Measurements from ENCODE around the gene OR6M1.

OR6M1 gene

DNA sequence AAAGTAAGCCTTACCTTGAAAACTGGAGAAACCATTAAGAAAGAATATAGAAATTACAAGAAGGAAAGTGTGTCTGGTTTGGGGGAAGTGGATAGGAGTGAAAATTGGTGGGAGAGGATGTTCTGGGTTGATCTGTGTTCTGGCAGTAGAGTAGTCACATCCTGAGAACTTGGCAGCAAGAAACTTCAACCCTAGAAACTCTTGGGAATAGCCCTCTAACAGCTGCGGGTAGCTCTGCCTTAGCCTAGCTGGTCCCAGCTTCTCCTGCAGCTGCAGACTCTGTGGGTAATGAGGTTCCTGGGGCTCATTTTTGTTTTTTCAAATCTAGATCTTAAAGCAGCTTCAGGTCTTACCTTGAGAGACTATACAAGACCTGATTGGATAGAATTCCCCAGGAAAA lies 27.6 kb downstream of the OR6M1 start:
- no CpG with 5 or more reads among the region's 1 CpG for WGBS (ENCODE audit: insufficient coverage, insufficient read length)

DNA sequence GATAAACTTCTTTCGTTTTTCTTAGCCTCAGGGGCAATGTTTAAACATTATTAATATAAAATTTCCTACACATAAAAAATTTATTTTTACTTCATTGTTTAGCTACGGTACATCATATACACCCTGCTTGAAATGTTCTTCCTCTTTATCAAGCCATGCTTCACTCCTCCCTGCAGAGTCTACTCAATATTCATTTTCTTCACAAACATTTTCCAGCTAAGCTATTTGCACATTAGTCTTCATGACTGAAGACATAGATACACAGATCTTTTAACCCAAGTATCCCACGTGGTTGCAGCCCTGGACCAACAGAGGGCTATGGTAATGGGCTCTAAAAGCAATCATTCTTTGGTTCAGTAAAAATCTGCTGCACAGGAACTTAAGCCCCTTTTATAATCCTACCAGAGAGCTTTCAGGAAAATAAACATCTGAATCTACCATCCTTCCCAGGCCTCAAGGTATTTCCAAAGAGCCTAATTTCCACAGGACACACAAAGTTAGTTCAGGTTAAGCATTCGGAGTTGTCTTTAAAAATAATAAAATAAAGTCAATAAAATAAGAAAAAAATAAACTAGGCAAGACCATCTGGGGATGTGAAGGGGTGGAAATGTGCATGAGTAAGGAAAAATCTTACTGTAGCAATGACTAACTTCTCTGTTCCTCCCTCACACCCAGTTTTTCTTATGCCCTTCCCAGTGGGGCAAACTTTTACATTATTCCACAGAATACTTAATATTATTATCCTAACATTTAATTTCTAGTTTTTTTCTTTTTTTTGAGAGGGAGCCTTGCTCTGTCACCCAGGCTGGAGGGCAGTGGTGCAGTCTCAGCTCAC lies 30.2 kb downstream of the OR6M1 start:
- Histone ChIP-seq H3K4me3 (ENCODE audit: low read length) (no peak overlapping the region), H3K4me1 (ENCODE audit: control insufficient read depth, insufficient read depth, low read length) (peaks cover 2% of the 10 kb centered on the region; the same call in 1 of the 2 replicates), H3K27ac (ENCODE audit: low read length) (peak overlapping the region; percentile 88), H3K36me3 (ENCODE audit: control insufficient read depth, insufficient read depth, low read length) (no peaks in the 10 kb centered on the region), H3K27me3 (ENCODE audit: control insufficient read depth, insufficient read depth, low read length) (no peaks in the 10 kb centered on the region), H3K9me3 (ENCODE audit: control insufficient read depth, insufficient read depth, low read length) (no peaks in the 10 kb centered on the region)
- WGBS (ENCODE audit: insufficient coverage, insufficient read length): no CpG with 5 or more reads among the region's 4 CpGs
- no peak for DNase-seq (ENCODE audit: low read depth, low spot score)

More for the DNA sequence above, 27.6 kb downstream of the OR6M1 start:
- H3K4me3 ChIP-seq (ENCODE audit: low read length): no peak overlapping the region
- H3K27ac ChIP-seq (ENCODE audit: low read length): no peak overlapping the region
- no peaks in the 10 kb centered on the region for H3K36me3 ChIP-seq (ENCODE audit: control insufficient read depth, insufficient read depth, low read length)
- peaks cover 2% of the 10 kb centered on the region; the same call in 1 of the 2 replicates for H3K4me1 ChIP-seq (ENCODE audit: control insufficient read depth, insufficient read depth, low read length)
- H3K27me3 ChIP-seq (ENCODE audit: control insufficient read depth, insufficient read depth, low read length): no peaks in the 10 kb centered on the region
- no peak for DNase-seq (ENCODE audit: low read depth, low spot score)
- H3K9me3 ChIP-seq (ENCODE audit: control insufficient read depth, insufficient read depth, low read length): no peaks in the 10 kb centered on the region

GRCh38 chr11:123775289-123775688 lies 30.9 kb downstream of the OR6M1 start:
- Histone ChIP-seq H3K27me3 (ENCODE audit: control insufficient read depth, insufficient read depth, low read length) (no peaks in the 10 kb centered on the region), H3K4me3 (ENCODE audit: low read length) (no peak overlapping the region), H3K36me3 (ENCODE audit: control insufficient read depth, insufficient read depth, low read length) (no peaks in the 10 kb centered on the region), H3K27ac (ENCODE audit: low read length) (peak overlapping the region; percentile 88), H3K4me1 (ENCODE audit: control insufficient read depth, insufficient read depth, low read length) (peaks cover 1% of the 10 kb centered on the region; the same call in 1 of the 2 replicates), H3K9me3 (ENCODE audit: control insufficient read depth, insufficient read depth, low read length) (no peaks in the 10 kb centered on the region)
- WGBS (ENCODE audit: insufficient coverage, insufficient read length): no CpG with 5 or more reads among the region's 1 CpG
- peak; percentile 75 for DNase-seq (ENCODE audit: low read depth, low spot score)

DNA sequence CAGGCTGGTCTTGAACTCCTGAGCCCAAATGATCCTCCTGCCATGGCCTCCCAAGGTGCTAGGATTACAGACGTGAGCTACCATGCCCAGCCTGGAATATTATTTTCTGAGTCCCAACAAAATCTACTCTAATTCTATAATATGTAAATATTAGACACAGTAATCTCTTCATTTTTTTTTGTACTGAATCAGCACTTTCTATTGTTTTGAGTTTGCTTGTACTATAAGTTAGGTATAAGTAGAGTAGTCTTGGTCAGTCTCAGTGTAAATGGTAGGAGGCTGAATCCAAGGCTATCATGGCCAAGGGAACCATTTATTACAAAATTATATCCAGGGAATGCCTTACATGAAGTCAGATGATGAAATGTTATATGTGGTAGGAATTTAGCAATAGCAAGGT lies 32.2 kb downstream of the OR6M1 start:
- H3K27me3 ChIP-seq (ENCODE audit: control insufficient read depth, insufficient read depth, low read length): no peaks in the 10 kb centered on the region
- WGBS (ENCODE audit: insufficient coverage, insufficient read length): no CpG with 5 or more reads among the region's 1 CpG
- peak overlapping the region; percentile 79 for H3K27ac ChIP-seq (ENCODE audit: low read length)
- no peaks in the 10 kb centered on the region; the same call in 1 of the 2 replicates for H3K9me3 ChIP-seq (ENCODE audit: control insufficient read depth, insufficient read depth, low read length)
- peaks cover 1% of the 10 kb centered on the region; the same call in 1 of the 2 replicates for H3K4me1 ChIP-seq (ENCODE audit: control insufficient read depth, insufficient read depth, low read length)
- H3K36me3 ChIP-seq (ENCODE audit: control insufficient read depth, insufficient read depth, low read length): no peaks in the 10 kb centered on the region
- H3K4me3 ChIP-seq (ENCODE audit: low read length): no peak overlapping the region
- DNase-seq (ENCODE audit: low read depth, low spot score): no peak

DNA sequence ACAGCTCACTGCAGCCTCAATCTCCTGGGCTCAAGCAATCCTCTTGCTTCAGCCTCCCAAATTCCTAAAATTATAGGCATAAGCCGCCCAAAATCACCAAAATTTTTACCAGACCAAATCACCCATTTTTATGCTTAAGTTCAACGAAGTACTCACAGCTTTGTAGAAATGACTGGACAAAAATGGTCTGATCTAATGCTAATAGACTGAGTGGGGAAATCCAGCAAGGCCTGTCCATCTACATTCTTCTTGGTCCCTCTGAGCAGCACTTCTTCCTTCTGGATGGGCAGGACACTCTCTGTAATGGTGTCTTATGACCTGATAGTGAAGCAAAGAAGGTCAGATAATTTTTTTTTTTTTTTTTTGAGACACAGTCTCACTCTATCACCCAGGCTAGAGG lies 33.1 kb downstream of the OR6M1 start:
- no CpG with 5 or more reads among the region's 2 CpGs for WGBS (ENCODE audit: insufficient coverage, insufficient read length)
- H3K4me1 ChIP-seq (ENCODE audit: control insufficient read depth, insufficient read depth, low read length): peaks cover 1% of the 10 kb centered on the region; the same call in 1 of the 2 replicates

GRCh38 chr11:123771664-123772063 lies 34.5 kb downstream of the OR6M1 start:
- Histone ChIP-seq H3K4me3 (ENCODE audit: low read length) (no peak overlapping the region), H3K27me3 (ENCODE audit: control insufficient read depth, insufficient read depth, low read length) (no peaks in the 10 kb centered on the region), H3K4me1 (ENCODE audit: control insufficient read depth, insufficient read depth, low read length) (no peaks in the 10 kb centered on the region; the same call in 1 of the 2 replicates), H3K27ac (ENCODE audit: low read length) (no peak overlapping the region), H3K9me3 (ENCODE audit: control insufficient read depth, insufficient read depth, low read length) (no peaks in the 10 kb centered on the region; the same call in 1 of the 2 replicates), H3K36me3 (ENCODE audit: control insufficient read depth, insufficient read depth, low read length) (0 out of 2 replicates have a peak, but pooled peaks cover 2% of the 10 kb centered on the region)
- DNase-seq (ENCODE audit: low read depth, low spot score): no peak
- no CpG with 5 or more reads among the region's 3 CpGs for WGBS (ENCODE audit: insufficient coverage, insufficient read length)

More for the DNA sequence above, 33.1 kb downstream of the OR6M1 start:
- Histone ChIP-seq H3K4me3 (ENCODE audit: low read length) (no peak overlapping the region), H3K9me3 (ENCODE audit: control insufficient read depth, insufficient read depth, low read length) (no peaks in the 10 kb centered on the region; the same call in 1 of the 2 replicates), H3K36me3 (ENCODE audit: control insufficient read depth, insufficient read depth, low read length) (0 out of 2 replicates have a peak, but pooled peaks cover 2% of the 10 kb centered on the region), H3K27ac (ENCODE audit: low read length) (no peak overlapping the region), H3K27me3 (ENCODE audit: control insufficient read depth, insufficient read depth, low read length) (no peaks in the 10 kb centered on the region)
- no peak for DNase-seq (ENCODE audit: low read depth, low spot score)

- Histone ChIP-seq H3K9me3 (ENCODE audit: control insufficient read depth, insufficient read depth, low read length) (no peaks in the 10 kb centered on the region; the same call in 1 of the 2 replicates), H3K36me3 (ENCODE audit: control insufficient read depth, insufficient read depth, low read length) (0 out of 2 replicates have a peak, but pooled peaks cover 2% of the 10 kb centered on the region), H3K27me3 (ENCODE audit: control insufficient read depth, insufficient read depth, low read length) (no peaks in the 10 kb centered on the region), H3K27ac (ENCODE audit: low read length) (no peak overlapping the region), H3K4me3 (ENCODE audit: low read length) (no peak overlapping the region), H3K4me1 (ENCODE audit: control insufficient read depth, insufficient read depth, low read length) (no peaks in the 10 kb centered on the region; the same call in 1 of the 2 replicates)
- DNase-seq (ENCODE audit: low read depth, low spot score): no peak
Observed at GRCh38 chr11:123770712-123771111, 35.4 kb downstream of the OR6M1 start.

GRCh38 chr11:123765601-123766000 lies 40.5 kb downstream of the OR6M1 start:
- WGBS (ENCODE audit: insufficient coverage, insufficient read length): 100% methylated on average over 1 of the region's 1 CpG
- Histone ChIP-seq H3K36me3 (ENCODE audit: control insufficient read depth, insufficient read depth, low read length) (0 out of 2 replicates have a peak, but pooled peaks cover 2% of the 10 kb centered on the region), H3K27me3 (ENCODE audit: control insufficient read depth, insufficient read depth, low read length) (no peaks in the 10 kb centered on the region), H3K4me3 (ENCODE audit: low read length) (no peak overlapping the region), H3K9me3 (ENCODE audit: control insufficient read depth, insufficient read depth, low read length) (peaks cover 1% of the 10 kb centered on the region; the same call in 1 of the 2 replicates), H3K4me1 (ENCODE audit: control insufficient read depth, insufficient read depth, low read length) (no peaks in the 10 kb centered on the region), H3K27ac (ENCODE audit: low read length) (no peak overlapping the region)
- DNase-seq (ENCODE audit: low read depth, low spot score): no peak

DNA sequence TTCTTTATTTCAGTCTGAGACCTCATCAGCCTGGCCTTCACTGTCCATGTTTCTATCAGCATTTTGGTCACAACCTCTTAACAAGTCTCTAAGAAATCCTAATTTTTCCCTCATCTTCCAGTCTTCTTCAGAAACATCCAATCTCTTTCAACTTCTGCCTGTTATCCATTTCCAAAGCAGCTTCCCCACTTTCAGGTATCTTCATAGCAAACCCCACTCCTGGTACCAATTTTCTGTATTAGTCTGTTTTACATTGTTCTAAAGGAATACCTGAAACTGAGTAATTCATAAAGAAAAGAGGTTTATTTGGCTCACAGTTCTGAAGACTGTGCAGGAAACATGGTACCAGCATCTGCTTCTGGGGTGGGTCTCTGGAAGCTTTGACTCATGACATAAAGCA lies 43.7 kb downstream of the OR6M1 start:
- DNase-seq (ENCODE audit: low read depth, low spot score): no peak
- Histone ChIP-seq H3K4me1 (ENCODE audit: control insufficient read depth, insufficient read depth, low read length) (no peaks in the 10 kb centered on the region), H3K9me3 (ENCODE audit: control insufficient read depth, insufficient read depth, low read length) (0 out of 2 replicates have a peak, but pooled peaks cover 1% of the 10 kb centered on the region), H3K4me3 (ENCODE audit: low read length) (no peak overlapping the region), H3K27me3 (ENCODE audit: control insufficient read depth, insufficient read depth, low read length) (no peaks in the 10 kb centered on the region), H3K27ac (ENCODE audit: low read length) (no peak overlapping the region), H3K36me3 (ENCODE audit: control insufficient read depth, insufficient read depth, low read length) (no peaks in the 10 kb centered on the region)

DNA sequence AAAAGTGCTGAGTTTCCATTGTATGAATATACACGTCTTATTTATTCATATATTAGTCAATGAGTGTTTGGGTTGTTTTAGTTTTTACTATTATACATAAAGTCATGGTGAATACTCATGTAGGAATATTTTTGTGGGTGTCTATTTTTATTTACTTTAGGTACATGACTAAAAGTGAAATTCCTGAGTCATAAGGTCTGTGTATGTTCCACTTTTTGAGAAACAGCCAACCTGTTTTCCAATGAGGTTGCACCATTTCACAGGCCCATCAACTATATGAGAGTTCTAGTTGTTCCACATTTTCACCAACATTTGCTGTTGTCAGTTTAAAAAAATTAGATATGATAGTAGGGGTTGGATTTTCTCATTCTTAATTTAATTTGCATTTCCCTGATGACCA lies 45.3 kb downstream of the OR6M1 start:
- 0 out of 2 replicates have a peak, but pooled peaks cover 1% of the 10 kb centered on the region for H3K9me3 ChIP-seq (ENCODE audit: control insufficient read depth, insufficient read depth, low read length)
- no peak overlapping the region for H3K4me3 ChIP-seq (ENCODE audit: low read length)
- H3K27ac ChIP-seq (ENCODE audit: low read length): no peak overlapping the region
- no peaks in the 10 kb centered on the region for H3K4me1 ChIP-seq (ENCODE audit: control insufficient read depth, insufficient read depth, low read length)
- H3K36me3 ChIP-seq (ENCODE audit: control insufficient read depth, insufficient read depth, low read length): no peaks in the 10 kb centered on the region
- no peak for DNase-seq (ENCODE audit: low read depth, low spot score)
- no CpG with 5 or more reads among the region's 1 CpG for WGBS (ENCODE audit: insufficient coverage, insufficient read length)
- H3K27me3 ChIP-seq (ENCODE audit: control insufficient read depth, insufficient read depth, low read length): no peaks in the 10 kb centered on the region
